SH-SY5Y (cell line): Measurements from ENCODE around the gene KRT38.

ENCODE experiments used
- GATA2 ChIP-seq: IDR thresholded peaks from 2 replicates; pipeline ENCODE4 v1.6.1; 2011; ENCODE audit warnings: mild to moderate bottlenecking, low read depth, low read length
- GATA3 ChIP-seq: IDR thresholded peaks from 2 replicates; pipeline ENCODE4 v1.6.1; 2011; ENCODE audit warnings: low read depth, mild to moderate bottlenecking, low read length, moderate library complexity

DNA sequence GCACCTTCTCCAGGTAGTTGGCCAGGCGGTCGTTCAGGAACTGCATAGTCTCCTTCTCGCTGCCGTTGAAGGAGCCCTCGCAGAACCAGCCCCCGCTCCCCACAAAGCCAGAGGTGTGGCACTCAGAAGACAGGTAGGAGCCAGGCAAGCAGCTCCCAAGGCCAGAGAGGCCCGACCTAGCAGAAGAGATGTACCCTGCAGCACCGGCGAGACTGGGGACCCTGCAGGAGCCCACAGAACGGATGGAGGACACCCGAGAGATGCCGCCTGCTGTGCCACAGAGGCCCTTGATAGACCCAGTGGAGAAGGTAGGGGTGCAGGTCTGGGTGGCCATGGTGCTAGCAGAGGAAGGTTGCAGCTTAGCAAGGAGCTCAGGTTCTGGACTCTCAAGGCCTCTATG is 48.7 kb upstream of the KRT38 start, which contains the start of gene KRT36:
- TF ChIP-seq GATA2 (no peak), GATA3 (no peak)
